HG02588 (cell line): ENCODE results near the gene FIZ1.

Source experiments
- ATAC-seq: cut with Tn5 transposase; IDR thresholded peaks from one replicate; pipeline ENCODE4 v1.9.1; 2021; ENCODE audit warnings: mild to moderate bottlenecking, moderate library complexity; ENCODE audit not compliant: unreplicated experiment

Gene FIZ1

GRCh38 chr19:55614711-55615542, 15.6 kb upstream of the FIZ1 start:
- ATAC-seq, result no peak

GRCh38 chr19:55613930-55614710, 14.8 kb upstream of the FIZ1 start:
- ATAC-seq, result no peak

GRCh38 chr19:55613396-55613795, 14.1 kb upstream of the FIZ1 start:
- no peak for ATAC-seq

GRCh38 chr19:55611983-55612645, 12.8 kb upstream of the FIZ1 start:
- no peak for ATAC-seq

GRCh38 chr19:55611300-55611982, 12.1 kb upstream of the FIZ1 start:
- no peak for ATAC-seq

GRCh38 chr19:55609326-55609725, 10.0 kb upstream of the FIZ1 start:
- no peak for ATAC-seq

- no peak for ATAC-seq
These were observed 7.5 kb upstream of the FIZ1 start for GRCh38 chr19:55606817-55607216.

- ATAC-seq, result no peak
These were observed 7.1 kb upstream of the FIZ1 start for GRCh38 chr19:55606471-55606787.

- ATAC-seq, result peak; percentile 17
These were observed 6.5 kb upstream of the FIZ1 start, which contains the start of gene ZNF865 for GRCh38 chr19:55605637-55606470. ZNF865 (plus strand) TSS chr19:55605647; CDS start chr19:55613619, 7,972 bp downstream.

- ATAC-seq, result peak; percentile 65
These were observed 5.9 kb upstream of the FIZ1 start for GRCh38 chr19:55605207-55605636.

- ATAC-seq, result no peak
These were observed 4.4 kb upstream of the FIZ1 start for GRCh38 chr19:55603581-55604292.

- ATAC-seq, result no peak
These were observed 3.8 kb upstream of the FIZ1 start for GRCh38 chr19:55603115-55603514.

GRCh38 chr19:55602104-55603001, 3.0 kb upstream of the FIZ1 start:
- no peak for ATAC-seq

- no peak for ATAC-seq
These were observed 1.8 kb upstream of the FIZ1 start for GRCh38 chr19:55601084-55601483.

- no peak for ATAC-seq
These were observed 1.3 kb upstream of the FIZ1 start for GRCh38 chr19:55600662-55601028.

GRCh38 chr19:55599842-55600661, 735 bp upstream of the FIZ1 start, which contains the start of gene ZNF524:
ZNF524 (plus strand) TSS chr19:55600288; CDS start chr19:55602113, 1,825 bp downstream.
- peak; percentile 39 for ATAC-seq

- ATAC-seq, result peak; percentile 37
These were observed 424 bp downstream of the FIZ1 start for GRCh38 chr19:55598719-55599467.
